ENCODE measurements around the gene CTU2.

GRCh38 chr16:88742896-88743605, 36.7 kb downstream of the CTU2 start:
- TF ChIP-seq CTCF (conservative IDR thresholded peaks at IDR 0.05; ENCODE audit: low read depth, low read length) (no peak), EZH2 (IDR thresholded peaks at IDR 0.05; ENCODE audit: low read length, unreplicated experiment) (no peak)
